PFSK-1 (cell line): ENCODE results near the gene ZNF341.

Experiments
- POLR2AphosphoS5 ChIP-seq: IDR thresholded peaks from 2 replicates; pipeline ENCODE4 v1.6.1; 2012; ENCODE audit warnings: low read depth, mild to moderate bottlenecking, control low read depth, low read length, moderate library complexity
- TF ChIP-seq, protein P1 (sequence below), 2 experiments: IDR thresholded peaks; 2 replicates each; pipeline versions ENCODE4 v1.6.1 to v1.8.0; 2011 to 2012; ENCODE audit warnings: low read depth in 2 of 2, low read length in 2 of 2, control low read depth in 1 of 2, inconsistent platforms in 1 of 2, mild to moderate bottlenecking in 1 of 2, moderate library complexity in 1 of 2; ENCODE audit not compliant: insufficient read depth in 1 of 2

DNA sequence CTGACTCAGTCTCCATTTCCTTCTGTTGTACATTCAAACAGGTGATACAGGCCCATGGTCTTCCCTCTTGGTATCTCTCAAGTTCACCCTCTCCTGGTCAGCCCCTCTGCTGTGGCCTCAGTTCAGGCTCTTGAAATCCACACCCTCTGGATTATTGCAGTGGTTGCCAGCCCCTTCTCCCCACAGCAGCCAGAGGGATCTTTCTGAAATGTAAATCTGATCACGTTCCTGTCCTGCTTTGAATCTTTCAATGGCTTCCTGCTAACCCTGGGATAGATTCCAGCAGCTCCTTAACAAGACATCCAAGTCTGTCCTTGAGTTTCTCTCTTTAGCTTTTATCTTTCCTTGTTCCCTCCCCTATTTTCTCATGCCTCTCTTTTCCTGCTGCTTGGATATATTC lies 101.5 kb downstream of the ZNF341 start:
- TF ChIP-seq POLR2AphosphoS5: no peak
- TF ChIP-seq, protein P1, sequence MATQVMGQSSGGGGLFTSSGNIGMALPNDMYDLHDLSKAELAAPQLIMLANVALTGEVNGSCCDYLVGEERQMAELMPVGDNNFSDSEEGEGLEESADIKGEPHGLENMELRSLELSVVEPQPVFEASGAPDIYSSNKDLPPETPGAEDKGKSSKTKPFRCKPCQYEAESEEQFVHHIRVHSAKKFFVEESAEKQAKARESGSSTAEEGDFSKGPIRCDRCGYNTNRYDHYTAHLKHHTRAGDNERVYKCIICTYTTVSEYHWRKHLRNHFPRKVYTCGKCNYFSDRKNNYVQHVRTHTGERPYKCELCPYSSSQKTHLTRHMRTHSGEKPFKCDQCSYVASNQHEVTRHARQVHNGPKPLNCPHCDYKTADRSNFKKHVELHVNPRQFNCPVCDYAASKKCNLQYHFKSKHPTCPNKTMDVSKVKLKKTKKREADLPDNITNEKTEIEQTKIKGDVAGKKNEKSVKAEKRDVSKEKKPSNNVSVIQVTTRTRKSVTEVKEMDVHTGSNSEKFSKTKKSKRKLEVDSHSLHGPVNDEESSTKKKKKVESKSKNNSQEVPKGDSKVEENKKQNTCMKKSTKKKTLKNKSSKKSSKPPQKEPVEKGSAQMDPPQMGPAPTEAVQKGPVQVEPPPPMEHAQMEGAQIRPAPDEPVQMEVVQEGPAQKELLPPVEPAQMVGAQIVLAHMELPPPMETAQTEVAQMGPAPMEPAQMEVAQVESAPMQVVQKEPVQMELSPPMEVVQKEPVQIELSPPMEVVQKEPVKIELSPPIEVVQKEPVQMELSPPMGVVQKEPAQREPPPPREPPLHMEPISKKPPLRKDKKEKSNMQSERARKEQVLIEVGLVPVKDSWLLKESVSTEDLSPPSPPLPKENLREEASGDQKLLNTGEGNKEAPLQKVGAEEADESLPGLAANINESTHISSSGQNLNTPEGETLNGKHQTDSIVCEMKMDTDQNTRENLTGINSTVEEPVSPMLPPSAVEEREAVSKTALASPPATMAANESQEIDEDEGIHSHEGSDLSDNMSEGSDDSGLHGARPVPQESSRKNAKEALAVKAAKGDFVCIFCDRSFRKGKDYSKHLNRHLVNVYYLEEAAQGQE (IDR thresholded peaks at IDR 0.05; ENCODE audit: insufficient read depth in 1 of 2, low read depth in 2 of 2, low read length in 2 of 2): no peak
